ENCODE measurements around the gene DND1.
"Not testable (repeated sequence)": the region's sequence is repeated elsewhere in the genome, so short reads cannot be mapped to it uniquely, and the experiment has no call there.

The DND1 gene

GRCh38 chr5:140673187-140673976 is at the start of gene DND1:
Gene DND1, minus strand, starts transcription at chr5:140673576. Its CDS starts 34 bp downstream, at chr5:140673542.
- no peak for DNase-seq (ENCODE audit: low read depth in 2 of 2)

GRCh38 chr5:140721395-140721794 is 48.0 kb upstream of the DND1 start:
- DNase-seq (ENCODE audit: low read depth in 2 of 2) = not testable (repeated sequence)

DNA sequence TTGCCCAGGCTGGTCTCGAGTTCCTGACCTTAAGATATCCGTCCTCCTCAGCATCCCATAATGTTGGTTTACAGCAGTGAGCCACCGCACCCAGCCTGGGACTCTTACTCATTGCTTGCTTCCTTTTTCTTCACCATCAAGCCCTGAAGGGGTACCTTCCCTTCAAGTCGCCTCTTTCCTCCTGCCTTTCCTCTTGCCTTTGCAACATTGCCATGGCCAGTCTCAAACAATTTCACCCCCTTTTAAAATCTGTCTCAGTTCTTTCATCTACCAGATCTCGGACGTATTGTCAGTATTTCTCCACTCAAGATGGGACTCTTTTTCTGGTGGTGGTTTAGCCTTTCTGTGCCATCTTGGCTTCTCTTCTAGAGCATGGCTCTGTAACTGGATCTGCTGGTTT is 47.4 kb upstream of the DND1 start:
- not testable (repeated sequence) for DNase-seq (ENCODE audit: low read depth in 2 of 2)

- DNase-seq (ENCODE audit: low read depth in 2 of 2) = no peak
These were observed 44.9 kb upstream of the DND1 start for GRCh38 chr5:140718266-140718592.

GRCh38 chr5:140716238-140716637 is 42.9 kb upstream of the DND1 start:
- DNase-seq (ENCODE audit: low read depth in 2 of 2) = not testable (repeated sequence)

DNA sequence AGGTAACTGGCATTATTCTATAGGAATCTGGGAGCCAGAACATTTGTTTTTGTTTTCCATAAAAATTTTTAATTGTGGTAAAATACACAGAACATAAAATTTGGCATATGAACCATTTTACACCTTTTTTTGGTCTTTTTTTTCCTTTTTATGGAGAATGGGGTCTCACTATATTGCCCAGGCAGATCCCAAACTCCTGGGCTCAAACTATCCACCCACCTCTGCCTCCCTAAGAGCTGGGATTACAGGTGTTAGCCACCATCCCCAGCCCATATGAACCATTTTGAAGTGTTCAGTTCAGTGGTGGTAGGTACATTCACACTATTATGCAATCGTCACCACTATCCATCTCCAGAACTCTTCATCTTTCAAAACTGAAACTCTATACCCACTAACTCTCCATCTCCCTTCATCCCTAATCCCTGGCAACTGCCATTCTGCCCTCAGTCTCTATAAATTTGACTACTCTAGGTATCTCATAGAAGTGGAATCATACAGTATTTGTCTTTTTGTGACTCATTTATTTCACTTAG is 40.3 kb upstream of the DND1 start:
- no peak for DNase-seq (ENCODE audit: low read depth in 2 of 2)

- no peak for DNase-seq (ENCODE audit: low read depth in 2 of 2)
These were observed 38.4 kb upstream of the DND1 start for GRCh38 chr5:140711794-140712193.

- DNase-seq (ENCODE audit: low read depth in 2 of 2) = peak; percentile 96
These were observed 37.6 kb upstream of the DND1 start for GRCh38 chr5:140710899-140711552.

DNA sequence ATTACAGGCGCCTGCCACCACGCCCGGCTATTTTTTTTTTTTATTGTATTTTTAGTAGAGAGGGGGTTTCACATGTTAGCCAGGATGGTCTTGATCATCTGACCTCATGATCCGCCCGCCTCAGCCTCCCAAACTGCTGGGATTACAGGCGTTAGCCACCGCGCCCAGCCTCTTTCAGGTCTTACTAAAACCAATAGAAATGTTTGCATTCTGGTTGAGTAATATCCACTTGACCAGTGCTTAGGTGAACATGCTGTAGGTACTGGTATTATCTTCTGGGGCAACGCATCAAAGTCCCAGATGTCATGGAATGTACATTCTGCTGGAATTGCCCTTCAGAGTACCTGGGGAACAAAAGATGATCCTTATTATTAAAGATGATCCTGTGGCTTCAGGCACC is 35.4 kb upstream of the DND1 start:
- DNase-seq (ENCODE audit: low read depth in 2 of 2) = not testable (repeated sequence)

DNA sequence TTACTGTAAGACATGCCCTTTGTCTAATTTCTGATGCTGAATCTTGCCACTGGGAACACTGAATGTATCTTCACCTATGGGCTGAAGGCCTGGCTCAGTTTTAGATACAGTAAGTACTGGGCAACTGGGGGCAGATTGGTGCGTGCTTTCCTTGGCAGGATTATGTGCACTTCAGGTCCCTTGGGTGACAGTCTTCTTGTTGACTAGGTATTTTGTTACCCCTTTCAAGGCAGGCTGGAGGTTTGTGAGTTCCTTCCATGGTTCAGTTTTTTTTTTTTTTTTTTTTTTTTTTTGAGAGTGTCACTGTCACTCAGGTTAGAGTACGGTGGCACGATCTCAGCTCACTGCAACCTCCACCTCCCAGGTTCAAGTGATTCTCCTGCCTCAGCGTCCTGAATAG is 34.4 kb upstream of the DND1 start:
- DNase-seq (ENCODE audit: low read depth in 2 of 2) = no peak

DNA sequence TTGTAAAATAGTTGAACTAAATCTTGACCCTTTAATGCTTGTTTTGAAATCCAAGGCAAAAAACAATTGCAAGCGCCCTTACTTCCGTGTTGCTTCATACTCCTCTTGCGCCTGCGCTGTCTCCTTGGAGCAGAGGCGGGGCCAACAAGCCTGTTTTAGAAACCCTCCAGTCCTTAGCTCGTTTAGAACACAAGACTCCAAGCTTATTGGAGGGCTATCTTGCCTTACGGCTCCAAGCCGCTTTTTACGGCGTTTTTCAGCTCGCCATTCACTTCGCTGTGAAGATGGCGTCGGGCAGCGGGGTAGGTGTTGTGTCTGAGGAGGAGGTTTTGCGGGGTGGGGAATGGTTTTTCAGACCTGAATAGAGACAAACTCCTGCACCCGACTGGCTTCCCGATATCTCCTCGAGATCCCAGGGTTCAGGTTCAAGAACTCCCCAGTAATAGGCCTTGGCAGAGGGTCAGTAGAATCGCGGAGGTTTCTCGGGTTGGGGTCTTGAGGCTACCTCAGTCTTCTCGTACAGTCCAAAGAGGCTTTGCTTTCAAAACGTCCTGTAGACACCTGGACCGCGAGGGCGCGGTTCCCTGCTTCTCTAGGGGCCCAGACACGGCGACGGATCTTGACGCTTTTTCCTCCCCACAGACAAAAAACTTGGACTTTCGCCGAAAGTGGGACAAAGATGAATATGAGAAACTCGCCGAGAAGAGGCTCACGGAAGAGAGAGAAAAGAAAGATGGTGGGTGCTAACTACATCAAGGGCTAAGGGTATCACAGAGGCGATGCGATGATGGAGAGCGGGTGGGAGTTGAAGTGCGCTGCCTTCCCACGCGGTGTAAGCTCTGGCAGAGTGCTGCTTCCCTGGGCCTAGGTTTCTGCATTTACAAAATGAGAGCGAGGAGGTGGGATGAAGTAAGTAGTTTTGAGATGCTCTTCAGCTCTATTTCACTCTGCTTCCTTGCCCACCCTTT is 27.1 kb upstream of the DND1 start, which contains the start of gene ZMAT2:
ZMAT2 (plus strand) TSS at position 271 of the 968 bp plus-strand sequence; CDS start at position 285, 14 bp downstream.
- DNase-seq (ENCODE audit: low read depth in 2 of 2) = peak; percentile 95

DNA sequence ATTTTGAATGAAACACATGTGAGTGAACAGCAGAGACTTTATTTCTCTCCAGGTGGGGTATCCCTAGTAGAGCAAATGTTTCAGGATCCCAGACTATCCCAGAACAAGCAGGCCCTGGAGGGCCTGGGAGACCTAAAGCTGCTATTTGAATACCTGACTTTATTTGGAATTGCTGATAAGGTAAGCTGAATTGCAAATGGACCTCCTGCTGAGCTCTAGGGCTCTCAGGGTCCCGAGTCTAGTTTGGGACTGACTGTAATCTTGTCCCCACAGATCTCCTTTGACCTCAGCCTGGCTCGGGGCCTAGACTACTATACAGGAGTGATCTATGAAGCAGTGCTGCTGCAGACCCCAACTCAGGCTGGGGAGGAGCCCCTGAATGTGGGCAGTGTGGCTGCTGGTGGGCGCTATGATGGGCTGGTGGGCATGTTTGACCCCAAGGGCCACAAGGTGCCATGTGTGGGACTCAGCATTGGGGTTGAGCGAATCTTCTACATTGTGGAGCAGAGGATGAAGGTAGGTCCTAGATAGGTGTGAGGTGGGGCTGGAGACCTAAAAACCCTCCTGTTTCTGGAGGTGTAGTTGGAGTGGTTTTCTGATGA is 23.6 kb upstream of the DND1 start:
- DNase-seq (ENCODE audit: low read depth in 2 of 2) = no peak

DNA sequence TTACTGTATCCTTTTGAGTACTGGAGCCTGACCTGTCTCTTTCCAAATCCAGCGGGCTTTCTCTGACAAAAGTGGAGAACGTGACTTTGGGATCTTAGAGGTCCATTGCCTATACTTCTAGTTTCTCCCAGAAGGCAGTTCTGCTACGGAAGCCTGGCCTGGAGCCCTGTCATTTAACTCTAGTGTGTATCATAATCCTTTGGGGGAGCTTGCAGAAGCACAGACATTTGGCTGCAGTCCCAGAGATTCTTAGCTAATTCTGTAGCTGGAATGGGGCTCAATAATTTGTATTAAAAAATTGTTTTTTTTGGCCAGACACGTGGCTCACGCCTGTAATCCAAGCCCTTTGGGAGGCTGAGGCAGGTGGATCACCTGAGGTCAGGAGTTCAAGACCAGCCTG is 20.9 kb upstream of the DND1 start:
- DNase-seq (ENCODE audit: low read depth in 2 of 2) = no peak

DNA sequence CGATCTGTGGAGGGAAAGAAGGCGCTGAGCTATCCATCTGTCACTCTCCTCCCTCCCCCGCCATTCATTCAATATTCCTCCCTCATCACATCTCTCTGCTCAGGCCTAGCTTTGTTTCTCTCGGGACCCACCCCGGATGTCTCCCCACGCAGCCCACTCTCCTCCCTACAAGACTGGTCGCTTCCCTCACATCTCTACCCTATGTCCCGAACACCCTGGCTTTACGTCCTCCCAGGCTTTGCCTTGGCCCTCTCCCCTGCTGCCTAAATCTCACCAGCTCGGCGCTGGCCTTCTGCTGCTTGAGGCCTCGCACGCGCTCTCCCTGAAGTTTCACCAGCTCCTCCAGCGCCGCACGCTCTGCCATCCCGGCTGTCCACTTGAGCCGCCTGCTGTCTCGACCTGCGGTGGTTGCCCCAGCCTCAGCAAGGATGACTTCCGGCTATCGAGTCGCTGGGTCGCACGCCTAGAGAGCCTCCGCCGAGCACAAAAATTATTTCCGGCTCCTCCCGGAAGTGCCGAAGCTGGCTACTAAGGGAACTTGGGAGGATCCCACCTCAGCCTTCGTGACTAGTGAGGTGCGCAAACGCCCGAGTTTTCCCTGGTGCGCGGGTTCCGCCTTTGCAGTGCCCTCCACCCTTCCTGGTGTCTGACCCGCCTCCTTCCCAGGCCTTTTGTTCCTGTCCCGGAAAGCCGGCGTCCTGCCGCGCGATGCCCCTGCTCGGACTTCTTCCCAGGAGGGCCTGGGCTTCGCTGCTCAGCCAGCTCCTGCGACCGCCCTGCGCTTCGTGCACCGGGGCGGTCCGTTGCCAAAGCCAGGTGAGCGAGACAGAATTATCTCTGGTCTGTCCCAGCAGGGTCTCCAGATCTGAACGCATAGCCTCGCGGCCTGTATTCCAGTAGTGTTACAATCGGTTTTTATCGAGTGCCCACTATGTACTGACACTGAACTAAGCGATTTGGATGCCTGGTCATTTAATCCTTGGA is 17.9 kb upstream of the DND1 start, which contains the start of the genes HARS1 and HARS2:
HARS1 (minus strand) TSS at position 430 of the 984 bp plus-strand sequence; CDS start at position 364, 66 bp downstream.
HARS2 (plus strand) TSS at position 515 of the 984 bp plus-strand sequence; CDS start at position 709, 194 bp downstream.
- peak; percentile 79 to 82 for DNase-seq (ENCODE audit: low read depth in 2 of 2)

DNA sequence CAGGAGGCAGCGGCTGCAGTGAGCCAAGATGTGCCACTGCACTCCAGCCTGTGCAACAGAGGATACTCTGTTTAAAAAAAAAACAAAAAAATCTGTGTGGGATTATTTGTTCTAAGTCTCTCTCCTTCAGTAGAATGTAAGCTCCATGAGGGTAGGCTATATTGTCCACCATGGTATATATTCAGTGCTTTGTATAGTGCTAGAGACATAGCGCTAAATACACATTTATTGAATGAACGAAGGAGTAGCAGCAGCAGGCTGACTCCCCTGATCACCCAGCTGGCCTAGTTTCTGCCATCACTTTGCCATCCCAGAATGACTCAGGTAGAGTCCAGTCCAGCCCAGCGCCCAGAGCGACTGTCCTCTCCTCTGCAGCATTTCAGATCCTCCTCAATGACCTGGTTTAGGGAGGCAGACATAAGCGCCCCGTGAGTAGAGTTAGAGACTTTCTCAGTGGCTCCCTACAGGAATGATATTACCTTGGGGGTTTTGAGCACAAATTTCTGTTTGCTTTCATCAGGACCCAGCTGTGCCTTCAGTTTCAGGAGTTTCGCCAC is 17.1 kb upstream of the DND1 start:
- no peak for DNase-seq (ENCODE audit: low read depth in 2 of 2)

GRCh38 chr5:140678993-140679392 is 5.6 kb upstream of the DND1 start:
- no peak for DNase-seq (ENCODE audit: low read depth in 2 of 2)

- no peak for DNase-seq (ENCODE audit: low read depth in 2 of 2)
These were observed 4.6 kb upstream of the DND1 start for GRCh38 chr5:140677947-140678346.

- no peak for DNase-seq (ENCODE audit: low read depth in 2 of 2)
These were observed 1.3 kb upstream of the DND1 start for GRCh38 chr5:140674629-140675028.

DNA sequence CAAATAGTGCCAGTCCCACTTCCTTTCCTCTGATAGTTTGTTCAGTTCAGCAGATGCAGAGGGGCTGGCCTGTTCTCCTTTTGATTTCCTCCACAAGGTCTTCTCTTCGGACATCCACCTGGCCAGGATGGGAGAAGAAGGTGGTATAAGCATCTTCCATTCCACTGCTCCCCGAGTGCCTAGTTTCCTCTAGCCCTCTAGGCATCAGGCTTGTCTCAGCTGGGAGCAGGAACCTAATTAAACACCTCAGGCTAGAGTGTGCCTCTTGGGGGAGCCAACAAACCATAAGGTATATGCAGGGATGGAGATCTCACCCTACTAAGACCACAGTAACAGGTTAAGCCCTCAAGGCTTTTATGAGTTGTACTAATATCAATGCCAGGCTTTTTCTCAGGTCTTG is 835 bp upstream of the DND1 start:
- DNase-seq (ENCODE audit: low read depth in 2 of 2) = no peak

Data from fibroblast of skin of left quadriceps (primary cell).